ENCODE results near the gene PCMT1. TPM values are rescaled to one million over a fixed set of nuclear protein-coding genes. Genes with fewer than 3 reads are reported as not detected.

Gene PCMT1
- polyA plus RNA-seq (ENCODE audit: insufficient read depth in 1 of 5, insufficient read length in 5 of 5, low replicate concordance in 1 of 5) = 10 to 100 TPM; 77.9 to 95.0 (median 81.6) TPM
- long read RNA-seq, donor 1, transcript PCMT1-205 (8 exons, 1,984 nt) = minor isoform, 26 of 71 reads
- long read RNA-seq, donor 1, transcript PCMT1-203 (8 exons, 1,938 nt) = major isoform, 31 of 71 reads
- long read RNA-seq, donor 1, transcript PCMT1-201 (7 exons, 1,293 nt) = minor isoform, 5 of 71 reads
- long read RNA-seq, donor 1, partial matches to known transcripts = 7 of 71 reads
- long read RNA-seq, donor 1, other reads (novel, unspliced or antisense) = 0 of 71 reads
- long read RNA-seq, donor 2, transcript PCMT1-201 (7 exons, 1,293 nt) = minor isoform, 6 of 52 reads
- long read RNA-seq, donor 2, transcript PCMT1-205 (8 exons, 1,984 nt) = minor isoform, 16 of 52 reads
- long read RNA-seq, donor 2, transcript PCMT1-203 (8 exons, 1,938 nt) = major isoform, 24 of 52 reads
- long read RNA-seq, donor 2, partial matches to known transcripts = 6 of 52 reads
- long read RNA-seq, donor 2, other reads (novel, unspliced or antisense) = 0 of 52 reads
- long read RNA-seq, donor 3, transcript PCMT1-203 (8 exons, 1,938 nt) = major isoform, 19 of 54 reads
- long read RNA-seq, donor 3, transcript PCMT1-205 (8 exons, 1,984 nt) = minor isoform, 13 of 54 reads
- long read RNA-seq, donor 3, transcript PCMT1-201 (7 exons, 1,293 nt) = minor isoform, 9 of 54 reads
- long read RNA-seq, donor 3, partial matches to known transcripts = 0 of 54 reads
- long read RNA-seq, donor 3, other reads (novel, unspliced or antisense) = 12 of 54 reads
- long read RNA-seq, donor 4, transcript PCMT1-205 (8 exons, 1,984 nt) = major isoform, 11 of 17 reads
- long read RNA-seq, donor 4, transcript PCMT1-203 (8 exons, 1,938 nt) = minor isoform, 6 of 17 reads
- long read RNA-seq, donor 4, partial matches to known transcripts = 0 of 17 reads
- long read RNA-seq, donor 4, other reads (novel, unspliced or antisense) = 0 of 17 reads
- long read RNA-seq, donor 5, transcript PCMT1-201 (7 exons, 1,293 nt) = minor isoform, 17 of 85 reads
- long read RNA-seq, donor 5, transcript PCMT1-203 (8 exons, 1,938 nt) = major isoform, 39 of 85 reads
- long read RNA-seq, donor 5, transcript PCMT1-205 (8 exons, 1,984 nt) = minor isoform, 13 of 85 reads
- long read RNA-seq, donor 5, partial matches to known transcripts = 16 of 85 reads
- long read RNA-seq, donor 5, other reads (novel, unspliced or antisense) = 0 of 85 reads
- long read RNA-seq, donor 6, transcript PCMT1-205 (8 exons, 1,984 nt) = minor isoform, 24 of 82 reads
- long read RNA-seq, donor 6, transcript PCMT1-201 (7 exons, 1,293 nt) = minor isoform, 11 of 82 reads
- long read RNA-seq, donor 6, transcript PCMT1-203 (8 exons, 1,938 nt) = major isoform, 28 of 82 reads
- long read RNA-seq, donor 6, partial matches to known transcripts = 19 of 82 reads
- long read RNA-seq, donor 6, other reads (novel, unspliced or antisense) = 0 of 82 reads
- long read RNA-seq, donor 7, transcript PCMT1-203 (8 exons, 1,938 nt) = major isoform, 20 of 50 reads
- long read RNA-seq, donor 7, transcript PCMT1-205 (8 exons, 1,984 nt) = minor isoform, 18 of 50 reads
- long read RNA-seq, donor 7, transcript PCMT1-201 (7 exons, 1,293 nt) = minor isoform, 5 of 50 reads
- long read RNA-seq, donor 7, partial matches to known transcripts = 7 of 50 reads
- long read RNA-seq, donor 7, other reads (novel, unspliced or antisense) = 0 of 50 reads
- long read RNA-seq, donor 8, transcript PCMT1-205 (8 exons, 1,984 nt) = minor isoform, 7 of 18 reads
- long read RNA-seq, donor 8, transcript PCMT1-203 (8 exons, 1,938 nt) = major isoform, 9 of 18 reads
- long read RNA-seq, donor 8, partial matches to known transcripts = 0 of 18 reads
- long read RNA-seq, donor 8, other reads (novel, unspliced or antisense) = 0 of 18 reads

DNA sequence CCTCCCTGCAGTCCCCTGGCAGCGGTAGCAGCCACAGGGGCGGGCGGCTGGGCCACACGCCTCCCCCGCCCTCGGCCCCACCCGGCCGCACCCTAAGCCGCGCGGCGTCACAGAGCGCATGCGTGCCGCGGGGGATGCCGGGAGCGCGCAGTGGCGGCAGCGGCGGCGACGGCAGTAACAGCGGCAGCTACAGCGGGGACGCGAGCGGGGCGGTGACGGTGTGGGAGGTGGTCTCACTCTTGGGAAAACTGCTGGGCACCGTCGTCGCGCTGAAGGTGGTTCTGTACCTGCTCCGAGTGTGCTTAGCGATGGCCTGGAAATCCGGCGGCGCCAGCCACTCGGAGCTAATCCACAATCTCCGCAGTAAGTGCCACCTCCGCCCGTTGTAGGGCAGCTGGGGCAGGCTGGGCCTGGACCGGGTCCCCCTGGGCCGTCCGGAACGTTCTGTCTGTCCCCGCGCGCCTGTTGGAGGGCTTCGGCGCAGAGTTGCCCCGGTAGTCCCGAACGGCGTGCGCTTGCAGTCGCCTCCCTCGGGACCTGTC, at the start of gene PCMT1:
Gene PCMT1, plus strand, starts transcription at position 148 of the 542 bp plus-strand sequence. Its CDS starts 161 bp downstream, at position 309.
- DNase-seq = peak; percentile 87 to 90

DNA sequence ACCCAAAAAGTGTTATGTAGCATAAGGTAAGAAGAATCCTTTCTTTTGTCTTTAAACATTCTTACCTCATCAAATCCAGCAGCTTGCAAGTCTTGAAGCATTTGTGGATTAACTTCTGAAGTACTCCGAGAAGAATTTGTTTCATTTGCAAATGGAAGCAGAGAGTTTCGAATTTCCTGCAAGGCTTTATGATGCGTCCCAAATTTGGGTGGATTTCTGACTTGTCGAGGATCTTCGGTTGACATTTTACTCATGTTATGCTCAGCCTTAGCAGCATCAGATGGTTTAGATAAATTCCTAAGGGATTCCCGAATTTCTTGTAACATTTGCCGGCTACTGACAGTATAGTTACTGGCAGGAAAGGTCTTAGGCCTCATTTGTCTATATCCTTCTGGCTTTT, 47.8 kb upstream of the PCMT1 start:
- DNase-seq = no peak

DNA sequence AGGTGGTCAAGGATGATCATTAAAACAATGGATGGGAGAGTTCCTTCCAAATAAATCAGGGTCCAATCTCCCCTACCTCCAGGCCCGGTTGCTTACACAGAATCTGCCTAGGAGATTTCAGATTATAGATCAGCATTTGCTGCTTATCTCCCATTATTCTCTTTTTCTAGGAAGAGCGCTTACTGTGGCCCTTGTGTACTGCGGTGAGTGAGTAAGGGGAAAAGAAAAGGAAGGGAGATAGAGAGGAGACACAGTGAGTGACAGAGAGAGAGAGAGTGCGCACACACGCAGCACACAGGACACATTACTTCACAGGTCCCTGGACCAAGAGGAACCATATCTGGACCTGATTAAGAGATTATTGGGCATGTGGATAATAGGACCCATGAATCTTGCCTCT, 37.8 kb upstream of the PCMT1 start:
- DNase-seq = no peak

DNA sequence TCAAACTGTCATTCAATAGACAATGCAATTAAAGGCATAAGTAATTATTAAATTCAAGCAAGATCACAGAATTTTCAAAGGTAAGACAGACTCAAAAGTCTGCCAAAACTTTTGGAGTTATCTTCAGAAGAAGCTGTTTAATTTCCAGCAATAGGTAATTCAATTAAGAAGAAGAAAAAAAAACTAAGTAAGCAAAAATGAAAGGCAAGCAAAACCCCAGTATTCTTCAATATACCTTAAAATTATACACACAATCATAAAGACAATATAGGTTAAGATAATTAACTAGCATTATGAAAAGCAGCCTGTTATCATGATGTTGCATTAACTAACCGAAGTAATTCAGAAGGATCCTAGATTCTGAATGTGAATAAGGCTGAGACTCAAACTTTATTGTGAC, 35.1 kb upstream of the PCMT1 start:
- no peak for DNase-seq

DNA sequence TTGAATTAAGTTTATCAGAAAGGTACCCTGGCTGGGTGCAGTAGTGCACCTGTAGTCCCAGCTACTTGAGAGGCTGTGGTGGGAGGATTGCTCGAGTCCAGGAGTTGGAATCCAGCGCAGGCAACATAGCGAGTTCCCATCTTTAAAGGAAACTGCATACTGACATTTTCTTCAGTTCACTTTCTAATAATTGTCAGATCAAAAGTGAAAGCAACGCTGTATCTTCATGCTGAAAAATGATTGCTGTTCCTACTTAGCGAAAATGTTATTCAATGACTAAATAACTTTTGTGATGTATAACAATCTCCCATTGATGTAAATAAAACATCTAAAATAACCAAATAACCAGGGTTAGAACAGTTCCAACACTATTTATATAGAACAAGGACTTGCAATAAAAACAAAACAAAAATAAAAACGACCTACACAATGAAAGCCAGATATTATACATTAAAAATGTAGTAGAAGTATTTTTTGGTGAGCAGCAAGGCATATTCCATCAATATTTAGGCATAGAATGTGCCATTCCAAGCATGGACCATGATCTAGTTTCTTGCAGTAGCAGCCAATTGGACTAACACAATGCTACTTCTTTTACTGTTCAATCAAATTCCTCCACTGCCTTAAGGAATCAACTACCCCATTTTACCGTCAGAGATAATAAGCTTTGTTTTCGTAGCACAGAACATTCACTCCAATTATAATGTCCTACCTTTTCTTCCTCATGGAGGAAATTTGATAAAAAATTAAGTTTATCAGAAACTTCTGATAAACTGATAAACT, 33.2 kb upstream of the PCMT1 start:
- DNase-seq = no peak

DNA sequence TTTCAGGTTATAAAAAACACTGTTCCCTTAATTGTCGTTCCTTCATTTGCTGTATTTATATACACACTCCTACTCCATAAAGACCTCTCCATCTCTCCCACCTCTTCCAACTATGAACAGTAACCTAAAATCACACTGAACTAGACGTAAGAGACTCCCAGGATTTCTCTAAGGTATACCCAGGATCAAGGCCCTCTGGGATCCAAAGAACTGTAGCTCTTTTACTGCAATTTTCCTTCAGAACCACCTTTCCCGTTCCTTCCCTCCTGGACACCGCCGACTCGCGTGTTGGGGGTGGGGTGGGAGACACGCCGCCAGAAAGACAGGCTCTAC, 32.3 kb upstream of the PCMT1 start:
- no peak for DNase-seq

DNA sequence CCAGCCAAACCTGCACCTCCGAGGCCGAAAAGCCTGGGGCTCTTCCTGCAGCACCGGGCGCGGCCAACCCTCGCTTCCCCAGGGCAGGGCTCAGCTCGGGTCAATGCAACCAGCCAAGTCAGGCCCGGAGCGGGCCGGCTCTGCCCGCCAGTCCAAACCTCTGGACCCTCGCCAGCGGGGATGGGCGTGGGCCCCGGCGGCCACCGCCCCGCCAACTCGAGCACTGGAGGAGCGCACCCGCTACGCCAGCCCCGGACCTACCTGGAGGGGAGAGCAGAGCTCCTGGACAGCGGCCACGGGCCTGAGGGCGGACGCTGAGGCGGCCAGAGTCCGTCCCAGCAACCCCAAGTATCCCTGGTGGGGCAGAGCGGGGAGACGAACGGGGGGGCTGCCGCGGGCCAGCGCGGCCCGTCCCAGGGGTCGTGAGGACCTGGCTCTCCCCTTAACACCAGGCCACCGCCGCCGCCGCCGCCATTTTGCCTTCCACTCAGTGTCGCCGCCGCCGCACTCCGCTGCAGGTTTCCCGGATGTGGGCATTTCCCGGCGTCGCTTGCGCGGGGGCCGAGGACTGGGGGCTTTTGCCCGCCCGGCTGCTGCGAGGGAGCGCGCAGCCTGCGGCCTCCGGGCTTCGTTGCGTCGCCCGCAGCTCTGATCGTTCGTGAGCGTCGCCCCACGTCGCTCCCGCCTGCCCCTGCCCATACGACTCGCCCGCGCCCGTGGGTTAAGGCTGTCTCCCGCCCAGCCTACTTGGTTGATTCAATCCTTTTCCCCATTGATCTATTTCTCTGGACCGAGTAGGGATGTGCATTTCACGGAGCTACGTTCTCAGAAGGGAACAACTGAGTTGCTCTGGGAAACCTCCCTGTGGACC, 31.7 kb upstream of the PCMT1 start, which contains the start of gene LATS1:
Gene LATS1, minus strand, starts transcription at position 514 of the 871 bp plus-strand sequence. CDS start 15,975 bp downstream, outside the sequence.
- DNase-seq = peak; percentile 84 to 86

DNA sequence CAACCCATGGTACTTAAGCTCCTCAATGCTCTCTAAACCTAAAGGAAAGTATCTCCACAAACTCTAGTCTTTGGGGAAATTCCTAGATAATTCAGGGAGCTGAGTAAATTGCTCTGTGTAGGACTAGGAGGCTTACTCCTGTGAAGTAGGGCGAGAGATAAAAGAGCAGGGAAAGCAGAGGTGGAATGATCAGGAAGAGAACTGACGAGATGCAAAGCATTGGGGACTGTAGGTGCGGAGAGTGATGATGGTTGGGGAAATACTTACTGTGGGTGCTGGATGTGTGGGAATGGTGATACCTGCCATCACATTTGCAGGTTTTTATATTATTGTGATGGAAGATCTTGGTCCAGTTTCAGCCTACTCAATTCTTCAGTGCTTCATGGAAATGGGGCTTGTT, 30.0 kb upstream of the PCMT1 start:
- DNase-seq = no peak

DNA sequence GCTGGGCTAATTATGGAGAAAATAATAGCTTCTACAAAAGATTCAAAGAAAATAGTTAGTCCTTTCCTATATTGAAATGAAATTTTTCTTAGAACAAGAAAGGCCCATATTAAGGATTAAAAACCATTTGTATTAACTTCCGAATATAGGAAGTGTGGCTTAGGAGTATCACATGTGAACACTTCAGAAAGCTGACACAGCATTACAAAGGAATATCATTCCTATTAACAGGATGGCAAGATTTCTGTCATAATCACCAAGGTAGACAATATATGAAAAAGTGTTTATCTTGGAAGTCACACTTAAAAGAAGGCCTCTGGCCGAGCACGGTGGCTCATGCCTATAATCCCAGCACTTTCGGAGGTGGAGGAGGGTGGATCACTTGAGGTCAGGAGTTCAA, 26.3 kb upstream of the PCMT1 start:
- DNase-seq = no peak

DNA sequence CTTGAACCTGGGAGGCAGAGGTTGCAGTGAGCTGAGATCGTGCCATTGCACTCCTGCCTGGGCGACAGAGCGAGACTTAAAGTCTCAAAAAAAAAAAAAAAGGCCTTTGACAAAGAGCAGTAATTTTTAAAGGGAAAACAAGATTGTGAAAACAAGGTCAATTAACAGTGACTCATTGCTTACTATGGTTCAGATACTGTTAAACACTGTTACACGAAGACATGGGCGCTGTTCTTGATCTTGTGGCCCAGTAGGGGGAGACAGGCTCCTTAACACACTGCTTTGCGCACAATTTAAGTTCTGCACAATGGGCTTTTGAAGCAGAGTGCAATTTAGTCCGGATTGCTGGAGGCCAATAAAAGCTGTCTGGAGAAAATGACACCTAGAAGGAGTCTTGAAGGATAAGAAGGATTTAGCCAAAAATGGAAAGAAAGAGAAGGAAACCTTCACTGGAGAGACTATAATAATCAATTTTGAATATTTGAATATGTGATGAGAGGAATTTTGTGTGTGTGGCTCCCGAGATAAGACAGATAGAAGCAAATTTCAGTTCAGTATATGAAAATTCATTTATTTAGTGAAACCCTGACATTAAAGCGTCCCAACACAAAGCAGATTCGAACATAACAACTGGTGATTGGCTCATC, 25.6 kb upstream of the PCMT1 start:
- no peak for DNase-seq

DNA sequence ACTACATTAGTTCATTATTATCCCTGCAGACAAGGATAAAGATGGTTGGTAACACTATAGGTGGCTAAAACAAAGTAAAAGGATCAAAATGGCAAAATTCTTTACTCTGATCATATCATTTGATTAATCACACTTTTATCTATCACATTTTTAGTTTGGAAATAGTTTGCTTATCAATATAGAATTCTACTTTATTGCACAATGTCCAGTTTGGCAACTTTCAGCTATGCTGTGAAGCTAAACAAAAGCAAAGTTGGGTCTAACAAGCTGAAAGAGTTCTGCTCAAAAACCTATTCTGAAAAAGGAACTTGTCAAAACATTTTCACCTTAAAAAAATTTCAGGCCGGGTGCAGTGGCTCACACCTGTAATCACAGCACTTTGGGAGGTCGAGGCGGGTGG, 23.8 kb upstream of the PCMT1 start:
- no peak for DNase-seq

DNA sequence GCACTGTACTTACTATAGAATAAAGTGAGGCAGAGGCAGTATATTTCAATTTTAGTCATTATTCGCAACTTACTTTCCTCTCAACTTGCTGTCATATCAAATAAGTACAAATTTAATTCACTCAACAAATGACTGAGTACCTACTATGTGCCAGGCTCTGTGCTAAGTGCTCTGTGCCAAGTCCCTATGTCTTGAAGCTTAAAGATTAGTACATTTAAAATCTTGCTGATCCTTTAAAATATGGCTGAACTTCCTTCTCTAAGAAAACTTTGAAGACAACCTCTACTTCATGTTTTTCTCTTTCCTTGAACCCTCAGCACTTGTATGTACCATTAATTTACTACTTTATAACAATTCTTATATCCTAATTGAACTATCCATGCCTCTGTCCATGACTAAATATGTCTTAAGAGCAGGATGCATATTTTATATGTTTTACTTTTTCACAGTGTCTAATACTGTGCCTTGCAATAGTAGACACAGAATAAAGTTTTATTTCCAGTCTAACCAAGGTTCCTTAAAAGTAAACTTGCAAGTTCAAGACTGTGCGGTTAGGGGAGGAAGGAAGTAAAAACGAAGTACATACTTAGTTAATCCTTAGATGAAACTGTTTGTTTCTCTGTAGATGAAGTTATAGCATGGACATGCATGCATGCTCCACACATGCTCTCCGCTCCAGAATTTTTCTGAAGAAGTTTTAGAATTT, 21.6 kb upstream of the PCMT1 start:
- no peak for DNase-seq

DNA sequence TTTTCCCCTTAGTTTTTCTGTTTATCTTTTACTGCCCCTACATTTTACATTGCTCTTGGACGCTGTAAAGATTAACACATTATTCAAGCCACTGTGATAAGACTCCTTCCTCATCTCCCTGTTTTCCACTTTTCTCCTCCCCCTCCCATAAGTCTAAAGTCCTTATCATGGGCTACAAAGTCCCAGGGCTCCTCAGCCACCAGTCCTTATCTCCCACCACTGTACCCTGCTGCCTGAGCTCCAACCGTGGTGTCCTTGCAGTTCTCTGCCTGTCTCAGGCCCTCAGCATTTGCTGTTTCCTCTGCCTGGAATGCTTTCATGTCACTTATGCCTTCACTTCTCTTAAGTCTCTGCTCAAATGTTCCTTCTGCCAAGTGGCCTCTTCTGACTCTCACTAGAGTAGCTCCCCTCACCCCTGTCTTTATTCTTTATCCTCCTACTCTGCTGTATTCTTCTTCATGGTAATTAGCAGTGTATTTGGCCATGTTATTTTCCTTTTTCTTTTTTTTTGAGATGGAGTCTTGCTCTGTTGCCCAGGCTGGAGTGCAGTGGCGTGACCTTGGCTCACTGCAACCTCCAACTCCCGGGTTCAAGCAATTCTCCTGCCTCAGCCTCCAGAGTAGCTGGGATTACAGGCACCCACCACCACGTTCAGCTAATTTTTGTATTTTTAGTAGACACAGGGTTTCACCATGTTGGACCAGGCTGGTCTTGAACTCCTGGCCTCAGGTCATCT, 20.9 kb upstream of the PCMT1 start:
- no peak for DNase-seq

DNA sequence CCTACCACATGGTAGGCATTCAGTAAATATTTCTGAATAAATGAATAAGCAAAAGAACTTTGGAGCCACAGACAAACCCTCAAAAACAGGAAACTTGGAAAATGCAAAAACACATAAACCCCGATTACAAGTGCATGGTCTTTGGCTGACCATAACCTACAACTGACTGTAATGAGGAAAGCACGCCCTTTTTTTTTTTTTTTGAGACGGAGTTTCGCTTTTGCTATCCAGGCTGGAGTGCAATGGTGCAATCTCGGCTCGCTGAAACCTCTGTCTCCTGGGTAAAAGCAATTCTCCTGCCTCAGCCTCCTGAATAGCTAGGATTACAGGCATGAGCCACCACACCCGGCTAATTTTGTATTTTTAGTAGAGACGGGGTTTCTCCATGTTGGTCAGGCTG, 19.7 kb upstream of the PCMT1 start:
- DNase-seq = no peak

DNA sequence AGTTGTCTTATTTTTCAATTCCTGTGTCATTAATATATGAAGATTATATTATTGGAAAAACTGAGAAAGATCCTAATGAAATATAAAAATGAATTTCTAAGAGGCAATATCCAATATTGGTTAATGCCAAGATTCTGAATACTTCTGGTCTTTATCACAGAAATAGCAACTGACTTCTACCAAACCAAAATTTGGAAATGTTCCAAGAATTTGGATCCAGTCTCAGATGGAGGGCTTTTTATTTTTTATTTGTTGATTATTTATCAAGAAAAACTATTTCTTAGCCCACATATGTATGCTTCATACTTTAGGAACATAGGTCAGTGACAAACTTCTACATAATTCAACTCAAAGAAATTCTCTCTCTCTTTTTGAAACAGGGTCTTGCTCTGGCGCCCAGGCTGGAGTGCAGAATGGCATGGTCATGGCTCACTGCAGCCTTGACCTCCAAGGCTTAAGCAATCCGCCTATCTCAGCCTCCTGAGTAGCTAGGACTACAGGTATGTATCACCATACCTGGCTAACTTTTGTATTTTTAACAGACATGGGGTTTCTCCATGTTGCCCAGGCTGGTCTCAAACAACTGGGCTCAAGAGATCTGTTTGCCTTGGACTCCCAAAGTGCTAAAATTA, 16.3 kb upstream of the PCMT1 start:
- no peak for DNase-seq

DNA sequence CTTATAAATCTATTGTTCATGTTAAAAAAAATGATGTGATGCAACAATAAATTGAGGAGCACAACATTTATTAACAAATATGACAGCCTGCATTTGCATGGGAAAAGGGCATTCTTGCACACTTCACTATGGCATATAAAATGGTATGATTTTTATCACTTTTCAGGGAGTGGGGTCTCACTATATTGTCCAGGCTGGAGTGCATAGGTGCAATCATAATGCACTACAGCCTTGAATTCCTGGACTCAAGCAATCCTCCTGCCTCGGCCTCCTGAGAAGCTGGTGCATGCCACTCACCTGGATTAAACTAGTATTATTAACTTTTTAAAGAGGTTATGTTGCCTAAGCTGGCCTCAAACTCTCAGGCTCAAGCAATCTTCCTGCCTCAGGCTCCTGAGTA, 14.6 kb upstream of the PCMT1 start:
- no peak for DNase-seq

Measured in right lung (tissue), 10 donors.